Upper lobe of left lung (tissue), 4 donors: ENCODE data around the gene EYA3.

Experiments
- CTCF ChIP-seq, 6 experiments: fragments of 450-650 bp in 4 of 6; fragments of 200-600 bp in 2 of 6; sonication (generic) in 2 of 6; IDR thresholded peaks; one replicate each; pipeline ENCODE4 v1.5.1; 2016 to 2019; ENCODE audit warnings: antibody characterized with exemption in 6 of 6
- EP300 ChIP-seq, 4 donors: sonication (generic); formaldehyde crosslinking; IDR thresholded peaks; one replicate each; pipeline ENCODE4 v1.5.1; 2017; ENCODE audit warnings: antibody characterized with exemption in 4 of 4, control low read depth in 2 of 4
- POLR2A ChIP-seq, 4 donors: fragments of 450-650 bp; IDR thresholded peaks; one replicate each; pipeline ENCODE4 v1.5.1; 2016 to 2017; ENCODE audit warnings: antibody characterized with exemption in 4 of 4, mild to moderate bottlenecking in 2 of 4
- POLR2AphosphoS5 ChIP-seq, 2 donors: sonication (generic); formaldehyde crosslinking; IDR thresholded peaks; one replicate each; pipeline ENCODE4 v1.5.1; 2017; ENCODE audit warnings: antibody characterized with exemption in 2 of 2

GRCh38 chr1:28130901-28131300 is 42.5 kb upstream of the EYA3 start:
- TF ChIP-seq POLR2A (IDR thresholded peaks at IDR 0.05) (no peak), CTCF (IDR thresholded peaks at IDR 0.05) (no peak), EP300 (IDR thresholded peaks at IDR 0.05) (no peak), POLR2AphosphoS5 (IDR thresholded peaks at IDR 0.05) (no peak)
